H1 (cell line): ENCODE results near the gene FHAD1.

Experiments used
- CREB1 ChIP-seq: IDR thresholded peaks from 2 replicates; pipeline ENCODE4 v1.6.1; 2012; ENCODE audit warnings: inconsistent platforms
- EP300 ChIP-seq, 2 experiments: IDR thresholded peaks; 1 replicate in 1 of 2; 2 replicates in 1 of 2; pipeline ENCODE4 v1.6.1; 2011 to 2012; ENCODE audit warnings: low read depth in 2 of 2, low read length in 2 of 2, mild to moderate bottlenecking in 2 of 2, borderline replicate concordance in 1 of 2, inconsistent platforms in 1 of 2, moderate library complexity in 1 of 2
- GABPA ChIP-seq: IDR thresholded peaks from 2 replicates; pipeline ENCODE4 v1.6.1; 2011; ENCODE audit warnings: mild to moderate bottlenecking, low read length, moderate library complexity, borderline replicate concordance; ENCODE audit not compliant: insufficient read depth
- GTF2F1 ChIP-seq: IDR thresholded peaks from 2 replicates; pipeline ENCODE4 v1.6.1; 2012; ENCODE audit warnings: low read depth, low read length, improper control_type of control experiment, borderline replicate concordance
- HDAC2 ChIP-seq, 2 experiments: fragments of 300-600 bp in 1 of 2; sonication (generic) in 1 of 2; IDR thresholded peaks; 2 replicates each; pipeline ENCODE4 v1.6.1; 2011 to 2012; ENCODE audit warnings: low read depth in 2 of 2, low read length in 2 of 2, mild to moderate bottlenecking in 2 of 2, moderate library complexity in 2 of 2, borderline replicate concordance in 1 of 2, inconsistent platforms in 1 of 2
- JUND ChIP-seq: IDR thresholded peaks from 2 replicates; pipeline ENCODE4 v1.6.1; 2011; ENCODE audit warnings: mild to moderate bottlenecking, improper control_type of control experiment, low read length
- POLR2A ChIP-seq, 2 experiments: IDR thresholded peaks; 1 replicate in 1 of 2; 2 replicates in 1 of 2; pipeline ENCODE4 v1.6.1; 2011; ENCODE audit warnings: low read depth in 2 of 2, low read length in 2 of 2, mild to moderate bottlenecking in 2 of 2; ENCODE audit errors: control extremely low read depth in 1 of 2
- RNF2 ChIP-seq: fragments of 200-900, 300-1000 bp; sonication (generic); IDR thresholded peaks from 2 replicates; pipeline ENCODE4 v1.7.1; 2016; ENCODE audit warnings: borderline replicate concordance, low read depth, mild to moderate bottlenecking, antibody characterized with exemption, low read length; ENCODE audit not compliant: poor library complexity, severe bottlenecking; ENCODE audit errors: missing control alignments
- SP1 ChIP-seq: IDR thresholded peaks from 2 replicates; pipeline ENCODE4 v1.6.1; 2011; ENCODE audit warnings: low read depth, low read length
- SUZ12 ChIP-seq: fragments of 200-600 bp; sonication (generic); IDR thresholded peaks from 2 replicates; pipeline ENCODE4 v1.6.1; 2012; ENCODE audit warnings: mild to moderate bottlenecking, inconsistent platforms, low read length, moderate library complexity, mixed read lengths
- TEAD4 ChIP-seq: IDR thresholded peaks from 2 replicates; pipeline ENCODE4 v1.6.1; 2012; ENCODE audit warnings: low read depth, low read length, inconsistent platforms, mixed read lengths
- TF ChIP-seq, protein P1 (sequence below), 3 experiments: IDR thresholded peaks; 1 replicate in 2 of 3; 2 replicates in 1 of 3; pipeline versions ENCODE4 v1.5.1 to v1.6.1; 2011; ENCODE audit warnings: low read length in 3 of 3, mild to moderate bottlenecking in 3 of 3, inconsistent platforms in 2 of 3, low read depth in 1 of 3, moderate library complexity in 1 of 3; ENCODE audit not compliant: insufficient read depth in 1 of 3; ENCODE audit errors: control extremely low read depth in 1 of 3
- TF ChIP-seq, protein P2 (sequence below): IDR thresholded peaks from 2 replicates; pipeline ENCODE4 v1.6.1; 2012; ENCODE audit warnings: inconsistent platforms

GRCh38 chr1:15357612-15358207, 110.7 kb downstream of the FHAD1 start:
- TF ChIP-seq JUND (no peak), POLR2A (IDR thresholded peaks at IDR 0.05; ENCODE audit: control extremely low read depth in 1 of 2, low read depth in 2 of 2, low read length in 2 of 2) (no peak), GTF2F1 (no peak), TEAD4 (no peak), CREB1 (no peak), GABPA (no peak), HDAC2 (IDR thresholded peaks at IDR 0.05; ENCODE audit: borderline replicate concordance in 1 of 2, low read depth in 2 of 2, low read length in 2 of 2) (no peak), SUZ12 (no peak), EP300 (IDR thresholded peaks at IDR 0.05; ENCODE audit: borderline replicate concordance in 1 of 2, low read depth in 2 of 2, low read length in 2 of 2) (no peak), RNF2 (no peak), SP1 (no peak)
- TF ChIP-seq, protein P1, sequence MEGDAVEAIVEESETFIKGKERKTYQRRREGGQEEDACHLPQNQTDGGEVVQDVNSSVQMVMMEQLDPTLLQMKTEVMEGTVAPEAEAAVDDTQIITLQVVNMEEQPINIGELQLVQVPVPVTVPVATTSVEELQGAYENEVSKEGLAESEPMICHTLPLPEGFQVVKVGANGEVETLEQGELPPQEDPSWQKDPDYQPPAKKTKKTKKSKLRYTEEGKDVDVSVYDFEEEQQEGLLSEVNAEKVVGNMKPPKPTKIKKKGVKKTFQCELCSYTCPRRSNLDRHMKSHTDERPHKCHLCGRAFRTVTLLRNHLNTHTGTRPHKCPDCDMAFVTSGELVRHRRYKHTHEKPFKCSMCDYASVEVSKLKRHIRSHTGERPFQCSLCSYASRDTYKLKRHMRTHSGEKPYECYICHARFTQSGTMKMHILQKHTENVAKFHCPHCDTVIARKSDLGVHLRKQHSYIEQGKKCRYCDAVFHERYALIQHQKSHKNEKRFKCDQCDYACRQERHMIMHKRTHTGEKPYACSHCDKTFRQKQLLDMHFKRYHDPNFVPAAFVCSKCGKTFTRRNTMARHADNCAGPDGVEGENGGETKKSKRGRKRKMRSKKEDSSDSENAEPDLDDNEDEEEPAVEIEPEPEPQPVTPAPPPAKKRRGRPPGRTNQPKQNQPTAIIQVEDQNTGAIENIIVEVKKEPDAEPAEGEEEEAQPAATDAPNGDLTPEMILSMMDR (IDR thresholded peaks at IDR 0.05; ENCODE audit: control extremely low read depth in 1 of 3, insufficient read depth in 1 of 3, low read depth in 1 of 3, low read length in 3 of 3): no peak
- TF ChIP-seq, protein P2, sequence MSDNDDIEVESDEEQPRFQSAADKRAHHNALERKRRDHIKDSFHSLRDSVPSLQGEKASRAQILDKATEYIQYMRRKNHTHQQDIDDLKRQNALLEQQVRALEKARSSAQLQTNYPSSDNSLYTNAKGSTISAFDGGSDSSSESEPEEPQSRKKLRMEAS: no peak
